ENCODE measurements around the gene ITGA4.

DNA sequence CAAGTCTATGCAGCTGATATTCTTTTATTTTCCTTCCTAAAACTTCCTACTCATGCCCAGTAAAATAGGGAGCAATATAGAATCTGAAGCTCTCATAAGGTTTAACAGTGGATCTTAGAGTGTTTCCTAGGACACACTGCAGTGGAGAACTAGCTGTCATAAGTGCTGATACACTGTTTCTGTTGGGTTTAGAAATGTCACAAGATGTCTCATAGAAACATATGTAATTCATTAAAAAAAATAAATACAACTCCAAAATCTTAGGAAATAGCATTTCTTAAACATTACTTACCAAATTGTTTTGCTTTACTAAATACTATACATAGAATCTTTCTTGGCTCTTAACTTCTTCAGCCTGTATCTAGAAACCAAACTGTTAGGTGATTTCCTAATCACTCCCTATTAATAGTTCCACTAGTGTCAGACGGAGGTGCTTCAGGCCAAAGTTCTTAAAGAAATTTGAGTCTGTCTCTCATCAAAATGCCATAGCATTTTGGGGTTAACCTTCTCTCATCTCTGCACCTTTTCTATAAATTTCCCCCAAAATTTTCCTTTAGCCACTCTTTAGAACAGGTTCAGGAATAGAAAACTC lies 106.0 kb downstream of the ITGA4 start:
- no peak for TF ChIP-seq TEAD4 (IDR thresholded peaks at IDR 0.05)
- no peak for TF ChIP-seq MAX (IDR thresholded peaks at IDR 0.05)
- no peak for TF ChIP-seq EGR1 (IDR thresholded peaks at IDR 0.05)
- TF ChIP-seq CREB1 (IDR thresholded peaks at IDR 0.05; ENCODE audit: low read depth), result no peak
